K562 (cell line): ENCODE results near the gene KIF26B. TPM values are rescaled to one million over a fixed set of nuclear protein-coding genes. Genes with fewer than 3 reads are reported as not detected.

Experiments used
- ATAC-seq: fragments of 200-7000 bp; cut with Tn5 transposase; 3 replicates; pipeline ENCODE4 v1.9.1; 2020; ENCODE audit warnings: moderate library complexity
- BruUV-seq: library from RNA; stranded (reverse); fragments of 400-500 nt; replicated peaks from 2 replicates; lab custom pipeline; 2021; lab: Mats Ljungman, UMichigan
- CTCF ChIA-PET: fragments of 300-600 bp; formaldehyde crosslinking; extraction: SDS; loops from one replicate; lab custom pipeline; 2021; ENCODE audit warnings: low intra/inter-chr PET ratio; lab: Yijun Ruan, JAX
- POLR2A ChIA-PET: fragments of 300-600, 350-650 bp; sonication (Branson Sonifier 250); formaldehyde crosslinking; extraction: SDS; loops from one replicate; lab custom pipeline; 2021; ENCODE audit warnings: antibody characterized with exemption, inconsistent platforms; lab: Yijun Ruan, JAX
- DNase-seq, 4 experiments: peaks; one replicate each; pipeline versions ENCODE4 v3.0.0 to v3.0.0-alpha.2; 2011 to 2018; ENCODE audit warnings: low spot score in 3 of 4, mixed read lengths in 3 of 4; ENCODE audit errors: extremely low read depth in 1 of 4
- FAIRE-seq: peaks from 2 replicates; lab custom pipeline; 2011; peaks lifted over from hg19 to GRCh38; lab: Jason Lieb, UNC
- H2AFZ ChIP-seq: 2 replicates; pipeline ENCODE4 v1.6.0; 2011; ENCODE audit warnings: low read depth, low read length, control low read depth, inconsistent platforms
- H3K27ac ChIP-seq: fragments of 200-600 bp; 3 replicates; pipeline ENCODE4 v1.8.0; 2011; ENCODE audit warnings: low read depth, mild to moderate bottlenecking, control low read depth, inconsistent platforms, low read length, moderate library complexity, mixed read lengths; ENCODE audit errors: extremely low read depth
- H3K27me3 ChIP-seq, 2 experiments: fragments of 300-600 bp in 1 of 2; 2 replicates in 1 of 2; 3 replicates in 1 of 2; pipeline versions ENCODE4 v1.6.0 to v1.8.0; 2011; ENCODE audit warnings: inconsistent platforms in 2 of 2, low read length in 2 of 2, mild to moderate bottlenecking in 1 of 2, mixed read lengths in 1 of 2, moderate library complexity in 1 of 2; ENCODE audit not compliant: control insufficient read depth in 2 of 2, insufficient read depth in 2 of 2
- H3K36me3 ChIP-seq: fragments of 300-600 bp; 3 replicates; pipeline ENCODE4 v1.8.0; 2011; ENCODE audit warnings: mild to moderate bottlenecking, low read length, inconsistent platforms; ENCODE audit not compliant: control insufficient read depth, insufficient read depth
- H3K4me1 ChIP-seq, 2 experiments: fragments of 200-600 bp in 1 of 2; replicated peaks in 1 of 2; 2 replicates in 1 of 2; 3 replicates in 1 of 2; pipeline versions ENCODE4 v1.5.1 to v1.8.0; 2011; ENCODE audit warnings: inconsistent platforms in 2 of 2, low read length in 2 of 2, mild to moderate bottlenecking in 1 of 2, mixed read lengths in 1 of 2, moderate library complexity in 1 of 2; ENCODE audit not compliant: control insufficient read depth in 2 of 2, insufficient read depth in 2 of 2
- H3K4me2 ChIP-seq: 2 replicates; pipeline ENCODE4 v1.6.1; 2011; ENCODE audit warnings: low read length, control low read depth, inconsistent platforms, mixed read lengths; ENCODE audit not compliant: insufficient read depth
- H3K4me3 ChIP-seq: fragments of 200-600 bp; sonication (generic), shearing (Covaris generic); 2 replicates; pipeline ENCODE4 v1.5.1; 2016; ENCODE audit warnings: control low read depth, inconsistent platforms
- H3K79me2 ChIP-seq: fragments of 200-600 bp; 3 replicates; pipeline ENCODE4 v1.8.0; 2011; ENCODE audit warnings: low read length, inconsistent platforms; ENCODE audit not compliant: control insufficient read depth, insufficient read depth
- H3K9ac ChIP-seq, 2 experiments: 2 replicates each; pipeline versions ENCODE4 v1.6.0 to v1.6.1; 2011; ENCODE audit warnings: low read depth in 2 of 2, low read length in 2 of 2, control low read depth in 1 of 2, inconsistent platforms in 1 of 2, mild to moderate bottlenecking in 1 of 2, mixed read lengths in 1 of 2; ENCODE audit not compliant: insufficient read depth in 1 of 2
- H3K9me1 ChIP-seq: one replicate; pipeline ENCODE4 v1.6.0; 2011; ENCODE audit warnings: inconsistent platforms, mild to moderate bottlenecking, low read length, moderate library complexity; ENCODE audit not compliant: control insufficient read depth, insufficient read depth
- H3K9me3 ChIP-seq: replicated peaks from 2 replicates; pipeline ENCODE4 v1.5.1; 2011; ENCODE audit warnings: low read depth, low read length, inconsistent platforms; ENCODE audit not compliant: control insufficient read depth, insufficient read depth
- H4K20me1 ChIP-seq: replicated peaks from 2 replicates; pipeline ENCODE4 v1.6.1; 2011; ENCODE audit warnings: low read length, inconsistent platforms, mixed read lengths; ENCODE audit not compliant: control insufficient read depth, insufficient read depth
- BRF1 ChIP-seq: IDR thresholded peaks from 3 replicates; pipeline ENCODE4 v1.6.1; 2011; ENCODE audit warnings: borderline replicate concordance, mild to moderate bottlenecking; ENCODE audit not compliant: insufficient read length; ENCODE audit errors: extremely low read depth
- CBX8 ChIP-seq: fragments of 200-600 bp; sonication (generic); IDR thresholded peaks from 2 replicates; pipeline ENCODE4 v1.6.1; 2012; ENCODE audit warnings: borderline replicate concordance, mixed run types, low read depth, mild to moderate bottlenecking, moderate library complexity, mixed read lengths, low read length, control low read depth, inconsistent platforms; ENCODE audit not compliant: poor library complexity, severe bottlenecking; ENCODE audit errors: extremely low read depth
- CHD4 ChIP-seq: fragments of 200-600 bp; sonication (generic); IDR thresholded peaks from 3 replicates; pipeline ENCODE4 v1.6.1; 2012; ENCODE audit warnings: low read depth, mild to moderate bottlenecking, mixed read lengths, low read length, inconsistent platforms; ENCODE audit not compliant: insufficient read depth, insufficient replicate concordance, poor library complexity, severe bottlenecking
- FOXA1 ChIP-seq: fragments of 450-650 bp; IDR thresholded peaks from 2 replicates; pipeline ENCODE4 v1.6.1; 2016; ENCODE audit warnings: mild to moderate bottlenecking, borderline replicate concordance
- JUND ChIP-seq, 2 experiments: IDR thresholded peaks; 2 replicates in 1 of 2; 3 replicates in 1 of 2; pipeline ENCODE4 v1.6.1; 2011; ENCODE audit warnings: borderline replicate concordance in 2 of 2, low read depth in 2 of 2, low read length in 2 of 2, improper control_type of control experiment in 1 of 2, missing biosample characterization in 1 of 2, missing genetic modification characterization in 1 of 2, missing genetic modification reagents in 1 of 2
- WGBS: fragments of 100-300 bp; shearing (Covaris generic); methylation state at CpG from one replicate; pipeline ENCODE4 v1.1.6; 2016; ENCODE audit warnings: low coverage, mixed read lengths; ENCODE audit not compliant: insufficient coverage; ENCODE audit errors: missing lambda C conversion rate; 5-methylcytosine and 5-hydroxymethylcytosine counted together
- in situ Hi-C: fragments of 300-500 bp; cut with MboI; formaldehyde crosslinking; loops from 4 replicates; pipeline ENCODE4 v1.15.0; 2018; ENCODE audit warnings: inconsistent platforms, mixed read lengths
- intact Hi-C: fragments of 100-400 bp; cut with micrococcal nuclease; formaldehyde crosslinking; loops from 2 replicates; pipeline ENCODE4 v1.14.2; 2022
- polyA plus RNA-seq, 8 experiments: library from polyadenylated mRNA; depleted of rRNA in 4 of 8; stranded (reverse) in 5 of 8; unstranded in 3 of 8; fragments of >200 nt; fragmentation: Nextera tagmentation in 2 of 8; fragmentation: Illumina TruSeq in 1 of 8; extraction: Ambion mirVana in 2 of 8; extraction: Trizol in 1 of 8; gene quantifications; 2 replicates each; pipeline versions ENCODE4 v1.2.1 to v1.2.3, GENCODE V29; 2011 to 2014; ENCODE audit warnings: inconsistent platforms in 1 of 8, missing spikeins in 1 of 8
- total RNA-seq, 7 experiments: library from RNA; depleted of rRNA in 6 of 7; stranded (reverse); fragments of >200 nt in 6 of 7; fragmentation: Illumina TruSeq in 2 of 7; extraction: Trizol in 2 of 7; gene quantifications; 2 replicates each; pipeline versions ENCODE4 v1.2.1 to v1.2.3, GENCODE V29; 2011 to 2021; ENCODE audit warnings: low replicate concordance in 1 of 7
- TF ChIP-seq, protein P1 (sequence below): fragments of 450-650 bp; IDR thresholded peaks from 2 replicates; pipeline ENCODE4 v1.6.1; 2016; ENCODE audit warnings: borderline replicate concordance
- TF ChIP-seq, protein P2 (sequence below): fragments of 200-800 bp; sonication (Bioruptor generic); IDR thresholded peaks from 2 replicates; pipeline ENCODE4 v1.6.1; 2017; ENCODE audit warnings: missing genetic modification characterization, missing compliant biosample characterization
- TF ChIP-seq, protein P3 (sequence below): fragments of 450-650 bp; formaldehyde crosslinking; IDR thresholded peaks from 2 replicates; pipeline ENCODE4 v1.4.0; 2020; ENCODE audit warnings: mild to moderate bottlenecking
- TF ChIP-seq, protein P4 (sequence below): sonication (generic); formaldehyde crosslinking; IDR thresholded peaks from 2 replicates; pipeline ENCODE4 v1.9.0; 2022; ENCODE audit warnings: mild to moderate bottlenecking, missing genetic modification reagents
- TF ChIP-seq, protein P5 (sequence below), 3 experiments: fragments of 200-800 bp in 1 of 3; sonication (Bioruptor generic) in 1 of 3; sonication (generic) in 1 of 3; formaldehyde crosslinking in 1 of 3; IDR thresholded peaks; 2 replicates each; pipeline versions ENCODE4 v1.6.1 to v1.8.0; 2016 to 2022; ENCODE audit warnings: mild to moderate bottlenecking in 2 of 3, missing compliant biosample characterization in 2 of 3, missing genetic modification characterization in 2 of 3, missing genetic modification reagents in 1 of 3

KIF26B gene
- total and polyA plus RNA-seq, 9 of the 15 experiments (the other 6 are each of a cell fraction or from before 2014, with no cell fraction given), result 0.02 to 0.08 (median 0.03) TPM; not detected in 6

DNA sequence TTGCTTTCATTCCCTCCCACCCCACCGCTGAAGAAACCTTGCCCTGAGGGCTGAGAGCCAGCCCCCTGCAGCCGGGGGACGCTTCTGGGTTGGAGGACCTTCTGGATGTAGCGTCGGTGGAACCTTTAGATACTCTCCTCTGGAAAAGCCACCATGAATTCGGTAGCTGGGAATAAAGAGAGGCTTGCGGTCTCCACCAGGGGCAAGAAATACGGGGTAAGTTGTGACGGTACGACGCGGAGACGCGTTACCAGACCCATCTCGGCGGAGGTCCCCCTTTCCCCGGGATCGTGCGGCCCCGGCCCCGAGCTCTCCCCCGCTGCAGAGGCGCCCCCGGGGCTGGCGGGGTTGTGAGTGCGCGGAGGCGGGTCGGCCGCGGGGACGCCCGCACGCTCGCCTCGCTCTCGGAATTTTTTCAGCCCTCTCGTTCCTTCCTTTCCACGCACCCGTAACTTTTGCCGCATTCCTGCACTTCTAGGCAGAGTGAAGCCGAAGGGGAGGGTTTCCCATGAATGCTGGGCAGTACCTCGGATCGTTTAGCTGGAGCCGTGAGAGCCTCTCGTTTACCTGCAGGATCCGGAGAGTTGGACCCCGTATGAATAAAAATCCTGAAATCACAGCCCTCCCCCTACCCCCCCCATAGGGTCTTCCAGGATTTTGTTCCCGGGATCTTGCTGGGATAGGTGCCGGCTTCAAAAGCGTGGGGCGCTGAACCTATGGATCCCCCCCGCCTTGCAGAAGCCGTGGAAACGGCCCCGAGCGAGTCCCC lies 671 bp downstream of the KIF26B start:
- Histone ChIP-seq H3K4me1 (peaks cover 12 to 42% of the 10 kb centered on the region in 2 experiments), H2AFZ (peak overlapping the region; percentile 66; the same call in 1 of the 2 replicates), H3K9me1 (no peaks in the 10 kb centered on the region), H3K27ac (no peak overlapping the region), H3K4me2 (peak overlapping the region; percentile 51), H3K9me3 (no peaks in the 10 kb centered on the region), H3K9ac (peak overlapping the region in 1 of 2 experiments; percentile 80; a peak in 2 of 4 replicates), H3K4me3 (0 out of 2 replicates have a peak overlapping the region, but pooled peaks have one; percentile 35), H3K79me2 (no peaks in the 10 kb centered on the region), H3K27me3 (peaks cover 33 to 59% of the 10 kb centered on the region in 2 experiments), H4K20me1 (peaks cover 6% of the 10 kb centered on the region; the same call in 1 of the 2 replicates), H3K36me3 (no peaks in the 10 kb centered on the region)
- in situ Hi-C loops, result loop anchor here (5.0 to 10.0 kb wide), 3 partner anchors 847 to 1329 kb away; no protein-coding TSS in a partner anchor
- DNase-seq (peak; percentile 24 to 46 (median 32)), FAIRE-seq (no peak), ATAC-seq (peak; percentile 1; the same call in 1 of the 3 replicates)
- intact Hi-C loops, result loop anchor here (10.0 kb wide), 5 partner anchors 519 to 1599 kb away; no protein-coding TSS in a partner anchor
- CTCF ChIA-PET, result interaction anchor here (0.6 to 0.7 kb wide), 2 partner anchors 225 to 1956 kb away, joined by 3 to 4 read pairs; no protein-coding TSS in a partner anchor
- 3% methylated on average over 34 of the region's 57 CpGs for WGBS
- BruUV-seq, result no TSS peak
- POLR2A ChIA-PET, result interaction anchor here (0.7 to 1.0 kb wide), 3 partner anchors 13 to 832 kb away, joined by 3 read pairs; no protein-coding TSS in a partner anchor
- no peak for TF ChIP-seq FOXA1
- no peak for TF ChIP-seq CHD4
- TF ChIP-seq CBX8, result peak; percentile 71
- TF ChIP-seq, protein P1, sequence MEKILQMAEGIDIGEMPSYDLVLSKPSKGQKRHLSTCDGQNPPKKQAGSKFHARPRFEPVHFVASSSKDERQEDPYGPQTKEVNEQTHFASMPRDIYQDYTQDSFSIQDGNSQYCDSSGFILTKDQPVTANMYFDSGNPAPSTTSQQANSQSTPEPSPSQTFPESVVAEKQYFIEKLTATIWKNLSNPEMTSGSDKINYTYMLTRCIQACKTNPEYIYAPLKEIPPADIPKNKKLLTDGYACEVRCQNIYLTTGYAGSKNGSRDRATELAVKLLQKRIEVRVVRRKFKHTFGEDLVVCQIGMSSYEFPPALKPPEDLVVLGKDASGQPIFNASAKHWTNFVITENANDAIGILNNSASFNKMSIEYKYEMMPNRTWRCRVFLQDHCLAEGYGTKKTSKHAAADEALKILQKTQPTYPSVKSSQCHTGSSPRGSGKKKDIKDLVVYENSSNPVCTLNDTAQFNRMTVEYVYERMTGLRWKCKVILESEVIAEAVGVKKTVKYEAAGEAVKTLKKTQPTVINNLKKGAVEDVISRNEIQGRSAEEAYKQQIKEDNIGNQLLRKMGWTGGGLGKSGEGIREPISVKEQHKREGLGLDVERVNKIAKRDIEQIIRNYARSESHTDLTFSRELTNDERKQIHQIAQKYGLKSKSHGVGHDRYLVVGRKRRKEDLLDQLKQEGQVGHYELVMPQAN, result no peak
- no peak for TF ChIP-seq JUND (IDR thresholded peaks at IDR 0.05; ENCODE audit: borderline replicate concordance, low read depth, low read length)
- no peak for TF ChIP-seq JUND (tag; IDR thresholded peaks at IDR 0.05; ENCODE audit: borderline replicate concordance, low read depth, low read length)
- TF ChIP-seq, protein P2, sequence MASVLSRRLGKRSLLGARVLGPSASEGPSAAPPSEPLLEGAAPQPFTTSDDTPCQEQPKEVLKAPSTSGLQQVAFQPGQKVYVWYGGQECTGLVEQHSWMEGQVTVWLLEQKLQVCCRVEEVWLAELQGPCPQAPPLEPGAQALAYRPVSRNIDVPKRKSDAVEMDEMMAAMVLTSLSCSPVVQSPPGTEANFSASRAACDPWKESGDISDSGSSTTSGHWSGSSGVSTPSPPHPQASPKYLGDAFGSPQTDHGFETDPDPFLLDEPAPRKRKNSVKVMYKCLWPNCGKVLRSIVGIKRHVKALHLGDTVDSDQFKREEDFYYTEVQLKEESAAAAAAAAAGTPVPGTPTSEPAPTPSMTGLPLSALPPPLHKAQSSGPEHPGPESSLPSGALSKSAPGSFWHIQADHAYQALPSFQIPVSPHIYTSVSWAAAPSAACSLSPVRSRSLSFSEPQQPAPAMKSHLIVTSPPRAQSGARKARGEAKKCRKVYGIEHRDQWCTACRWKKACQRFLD (CRISPR knock-in tag), result no peak
- no peak for TF ChIP-seq BRF1
- TF ChIP-seq, protein P3, sequence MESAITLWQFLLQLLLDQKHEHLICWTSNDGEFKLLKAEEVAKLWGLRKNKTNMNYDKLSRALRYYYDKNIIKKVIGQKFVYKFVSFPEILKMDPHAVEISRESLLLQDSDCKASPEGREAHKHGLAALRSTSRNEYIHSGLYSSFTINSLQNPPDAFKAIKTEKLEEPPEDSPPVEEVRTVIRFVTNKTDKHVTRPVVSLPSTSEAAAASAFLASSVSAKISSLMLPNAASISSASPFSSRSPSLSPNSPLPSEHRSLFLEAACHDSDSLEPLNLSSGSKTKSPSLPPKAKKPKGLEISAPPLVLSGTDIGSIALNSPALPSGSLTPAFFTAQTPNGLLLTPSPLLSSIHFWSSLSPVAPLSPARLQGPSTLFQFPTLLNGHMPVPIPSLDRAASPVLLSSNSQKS, result no peak
- TF ChIP-seq, protein P4, sequence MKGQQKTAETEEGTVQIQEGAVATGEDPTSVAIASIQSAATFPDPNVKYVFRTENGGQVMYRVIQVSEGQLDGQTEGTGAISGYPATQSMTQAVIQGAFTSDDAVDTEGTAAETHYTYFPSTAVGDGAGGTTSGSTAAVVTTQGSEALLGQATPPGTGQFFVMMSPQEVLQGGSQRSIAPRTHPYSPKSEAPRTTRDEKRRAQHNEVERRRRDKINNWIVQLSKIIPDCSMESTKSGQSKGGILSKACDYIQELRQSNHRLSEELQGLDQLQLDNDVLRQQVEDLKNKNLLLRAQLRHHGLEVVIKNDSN (CRISPR knock-in tag), result no peak
- TF ChIP-seq, protein P5, sequence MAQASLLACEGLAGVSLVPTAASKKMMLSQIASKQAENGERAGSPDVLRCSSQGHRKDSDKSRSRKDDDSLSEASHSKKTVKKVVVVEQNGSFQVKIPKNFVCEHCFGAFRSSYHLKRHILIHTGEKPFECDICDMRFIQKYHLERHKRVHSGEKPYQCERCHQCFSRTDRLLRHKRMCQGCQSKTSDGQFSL (CRISPR knock-in tag; IDR thresholded peaks at IDR 0.05), result no peak
- TF ChIP-seq, protein P5 (tag; IDR thresholded peaks at IDR 0.05), result peak in 1 of 2 experiments; percentile 52; a peak in 1 of 4 replicates
